GM12878 (cell line): ENCODE measurements around the gene SCRN1. TPM values are rescaled to one million over a fixed set of nuclear protein-coding genes. Genes with fewer than 3 reads are reported as not detected.

Source experiments
- ATAC-seq: fragments of 200-7000 bp; cut with Tn5 transposase; 3 replicates; pipeline ENCODE4 v1.9.1; 2020; ENCODE audit warnings: mild to moderate bottlenecking, moderate library complexity
- BruUV-seq: library from RNA; stranded (reverse); fragments of 400-500 nt; replicated peaks from 2 replicates; lab custom pipeline; 2021; lab: Mats Ljungman, UMichigan
- CTCF ChIA-PET: fragments of 300-600 bp; sonication (Branson Sonifier 250); formaldehyde crosslinking; extraction: SDS; loops from one replicate; lab custom pipeline; 2021; ENCODE audit warnings: inconsistent platforms; lab: Yijun Ruan, JAX
- POLR2A ChIA-PET: fragments of 350-600 bp; formaldehyde crosslinking; extraction: SDS; loops from one replicate; lab custom pipeline; 2021; ENCODE audit warnings: inconsistent platforms; lab: Charles Lee
- RAD21 ChIA-PET: fragments of 300-600 bp; sonication (Branson Sonifier 250); formaldehyde crosslinking; loops from one replicate; lab custom pipeline; 2023; ENCODE audit warnings: antibody characterized with exemption; ENCODE audit not compliant: unreplicated experiment; lab: Charles Lee
- SMC1A ChIA-PET: fragments of 300-600 bp; sonication (Branson Sonifier 250); formaldehyde crosslinking; loops from one replicate; lab custom pipeline; 2023; ENCODE audit not compliant: unreplicated experiment, uncharacterized antibody; lab: Charles Lee
- DNase-seq: peaks from one replicate; pipeline ENCODE4 v3.0.0-alpha.2; 2011; ENCODE audit warnings: low read depth, low spot score
- FAIRE-seq: peaks from 3 replicates; lab custom pipeline; 2011; peaks lifted over from hg19 to GRCh38; lab: Jason Lieb, UNC
- H2AFZ ChIP-seq: 2 replicates; pipeline ENCODE4 v1.6.0; 2011; ENCODE audit warnings: low read depth, low read length, control low read depth; ENCODE audit not compliant: control insufficient read depth
- H3K27ac ChIP-seq: 2 replicates; pipeline ENCODE4 v1.5.1; 2011; ENCODE audit warnings: control low read depth; ENCODE audit not compliant: control insufficient read depth, insufficient read depth
- H3K27me3 ChIP-seq, 2 experiments: replicated peaks in 1 of 2; 2 replicates each; pipeline versions ENCODE4 v1.6.0 to v1.6.1; 2011; ENCODE audit warnings: low read length in 1 of 2; ENCODE audit not compliant: control insufficient read depth in 2 of 2, insufficient read depth in 2 of 2
- H3K36me3 ChIP-seq, 2 experiments: 2 replicates each; pipeline ENCODE4 v1.5.1; 2011; ENCODE audit warnings: low read length in 1 of 2; ENCODE audit not compliant: control insufficient read depth in 2 of 2, insufficient read depth in 2 of 2
- H3K4me1 ChIP-seq: 2 replicates; pipeline ENCODE4 v1.6.1; 2011; ENCODE audit warnings: mild to moderate bottlenecking, low read length, moderate library complexity, mixed read lengths; ENCODE audit not compliant: control insufficient read depth, insufficient read depth
- H3K4me2 ChIP-seq: 2 replicates; pipeline ENCODE4 v1.6.0; 2011; ENCODE audit warnings: control low read depth; ENCODE audit not compliant: control insufficient read depth, insufficient read depth
- H3K4me3 ChIP-seq: fragments of 200-600 bp; sonication (generic); 2 replicates; pipeline ENCODE4 v1.5.1; 2016
- H3K79me2 ChIP-seq: 2 replicates; pipeline ENCODE4 v1.6.0; 2011; ENCODE audit warnings: low read length; ENCODE audit not compliant: control insufficient read depth, insufficient read depth
- H3K9ac ChIP-seq: 2 replicates; pipeline ENCODE4 v1.8.0; 2011; ENCODE audit warnings: low read length, control low read depth, mixed read lengths; ENCODE audit not compliant: control insufficient read depth, insufficient read depth
- H3K9me3 ChIP-seq: replicated peaks from 3 replicates; pipeline ENCODE4 v1.5.1; 2011; ENCODE audit warnings: mild to moderate bottlenecking, low read length; ENCODE audit not compliant: control insufficient read depth, insufficient read depth
- H4K20me1 ChIP-seq: 2 replicates; pipeline ENCODE4 v1.6.0; 2011; ENCODE audit not compliant: control insufficient read depth, insufficient read depth
- CHD4 ChIP-seq: fragments of 200-600 bp; sonication (generic); IDR thresholded peaks from 2 replicates; pipeline ENCODE4 v1.6.1; 2016; ENCODE audit warnings: mild to moderate bottlenecking
- CREB1 ChIP-seq: IDR thresholded peaks from 2 replicates; pipeline ENCODE4 v1.6.1; 2012; ENCODE audit warnings: low read depth, mild to moderate bottlenecking, inconsistent platforms
- CUX1 ChIP-seq: IDR thresholded peaks from 2 replicates; pipeline ENCODE4 v1.6.1; 2012; ENCODE audit warnings: improper control_type of control experiment, low read depth, low read length; ENCODE audit not compliant: insufficient replicate concordance
- E2F4 ChIP-seq: IDR thresholded peaks from 2 replicates; pipeline ENCODE4 v1.6.1; 2012; ENCODE audit warnings: low read depth, low read length, improper control_type of control experiment
- EZH2 ChIP-seq: IDR thresholded peaks from 2 replicates; pipeline ENCODE4 v1.6.1; 2012; ENCODE audit warnings: low read depth, mild to moderate bottlenecking, control low read depth, inconsistent platforms, low read length, borderline replicate concordance; ENCODE audit not compliant: control insufficient read depth
- GABPA ChIP-seq: IDR thresholded peaks from 2 replicates; pipeline ENCODE4 v1.6.1; 2014; ENCODE audit warnings: antibody characterized with exemption, low read depth, mild to moderate bottlenecking, inconsistent platforms
- IKZF1 ChIP-seq: fragments of 450-650 bp; conservative IDR thresholded peaks from 2 replicates; pipeline ENCODE4 v1.6.1; 2017; ENCODE audit warnings: antibody characterized with exemption, mild to moderate bottlenecking
- IRF4 ChIP-seq: IDR thresholded peaks from 2 replicates; pipeline ENCODE4 v1.6.1; 2011; ENCODE audit warnings: low read depth, low read length
- MTA2 ChIP-seq: fragments of 450-650 bp; IDR thresholded peaks from 2 replicates; pipeline ENCODE4 v1.6.1; 2016; ENCODE audit warnings: low read depth, mild to moderate bottlenecking, moderate library complexity
- POU2F2 ChIP-seq: IDR thresholded peaks from 3 replicates; pipeline ENCODE4 v1.6.1; 2011; ENCODE audit warnings: low read depth, mild to moderate bottlenecking, low read length, borderline replicate concordance
- RBBP5 ChIP-seq: fragments of 200-600 bp; sonication (generic); conservative IDR thresholded peaks from 2 replicates; pipeline ENCODE4 v1.6.1; 2016
- RCOR1 ChIP-seq: conservative IDR thresholded peaks from 2 replicates; pipeline ENCODE4 v1.6.1; 2012; ENCODE audit warnings: low read depth, low read length, improper control_type of control experiment
- ZNF592 ChIP-seq: fragments of 450-650 bp; IDR thresholded peaks from 2 replicates; pipeline ENCODE4 v1.6.1; 2017; ENCODE audit warnings: mild to moderate bottlenecking, moderate library complexity
- WGBS: methylation state at CpG from one replicate; pipeline ENCODE4 v1.1.6; 2016; ENCODE audit warnings: low lambda C conversion rate; ENCODE audit not compliant: insufficient replicate concordance, insufficient coverage; ENCODE audit errors: missing lambda C conversion rate; 5-methylcytosine and 5-hydroxymethylcytosine counted together
- in situ Hi-C: fragments of 300-500 bp; cut with MboI; formaldehyde crosslinking; loops from 9 replicates; pipeline ENCODE4 v1.14.3; 2018; ENCODE audit warnings: mixed read lengths
- intact Hi-C: fragments of 100-400 bp; cut with micrococcal nuclease; formaldehyde crosslinking; loops from one replicate; pipeline ENCODE4 v1.14.2; 2022; ENCODE audit not compliant: unreplicated experiment
- polyA plus RNA-seq, 11 experiments: library from polyadenylated mRNA; depleted of rRNA in 4 of 11; unstranded in 6 of 11; stranded (reverse) in 5 of 11; fragments of >200 nt; fragmentation: Nextera tagmentation in 4 of 11; fragmentation: Illumina TruSeq in 1 of 11; extraction: Ambion mirVana in 4 of 11; extraction: Trizol in 1 of 11; gene quantifications; 1 replicate in 1 of 11; 2 replicates in 10 of 11; pipeline versions ENCODE4 v1.2.1 to v1.2.3, GENCODE V29; 2011 to 2016; ENCODE audit warnings: inconsistent platforms in 2 of 11, missing spikeins in 2 of 11, low read depth in 1 of 11
- total RNA-seq, 4 experiments: library from RNA; depleted of rRNA in 3 of 4; stranded (reverse); fragments of >200 nt in 3 of 4; fragmentation: Illumina TruSeq in 1 of 4; extraction: Trizol in 1 of 4; gene quantifications; 2 replicates each; pipeline versions ENCODE4 v1.2.1 to v1.2.3, GENCODE V29; 2013 to 2021

The SCRN1 gene
- total and polyA plus RNA-seq, 10 of the 15 experiments (the other 5 are each of a cell fraction or from before 2014, with no cell fraction given), result 11.1 to 67.6 (median 41.7) TPM

GRCh38 chr7:29929018-29929807, 60.4 kb downstream of the SCRN1 start:
- no peak overlapping the region for H3K4me3 ChIP-seq
- 86% methylated on average over 17 of the region's 17 CpGs for WGBS
- no peaks in the 10 kb centered on the region for H3K79me2 ChIP-seq
- intact Hi-C loops (loop anchor here (10.0 kb wide), 1 partner anchor 1004 kb away; no protein-coding TSS in a partner anchor), in situ Hi-C loops (no loop called here)
- ATAC-seq (no peak), FAIRE-seq (no peak), DNase-seq (no peak)
- H3K4me2 ChIP-seq, result no peak overlapping the region
- no peaks in the 10 kb centered on the region for H3K9me3 ChIP-seq
- H4K20me1 ChIP-seq, result no peaks in the 10 kb centered on the region
- ChIA-PET POLR2A (no interaction called here), SMC1A (interaction anchor here (1.6 kb wide), 2 partner anchors 8 to 10 kb away, joined by 3 to 5 read pairs; no protein-coding TSS in a partner anchor), RAD21 (no interaction called here), CTCF (interaction anchor here (0.6 to 2.2 kb wide), 3 partner anchors 8 to 272 kb away, joined by 3 to 16 read pairs (median 6); no protein-coding TSS in a partner anchor)
- no peaks in the 10 kb centered on the region for H3K27me3 ChIP-seq
- H3K27ac ChIP-seq, result no peak overlapping the region
- no TSS peak for BruUV-seq
- H3K36me3 ChIP-seq, result peaks cover under 1 to 7% of the 10 kb centered on the region in 2 experiments; a peak in 2 of 4 replicates
- H2AFZ ChIP-seq, result no peak overlapping the region
- H3K9ac ChIP-seq, result no peak overlapping the region
- H3K4me1 ChIP-seq, result no peaks in the 10 kb centered on the region
- TF ChIP-seq POU2F2, result no peak
- TF ChIP-seq IKZF1, result no peak
- no peak for TF ChIP-seq EZH2
- no peak for TF ChIP-seq CUX1
- no peak for TF ChIP-seq CREB1
- TF ChIP-seq CHD4, result no peak
- TF ChIP-seq MTA2, result no peak
- TF ChIP-seq IRF4, result no peak
- no peak for TF ChIP-seq RBBP5
- TF ChIP-seq GABPA, result no peak
- no peak for TF ChIP-seq ZNF592
- no peak for TF ChIP-seq RCOR1
- no peak for TF ChIP-seq E2F4
